Duodenal mucosa (tissue), 2 donors: ENCODE data around the gene UBAP2.
"Not testable (repeated sequence)": the region's sequence is repeated elsewhere in the genome, so short reads cannot be mapped to it uniquely, and the experiment has no call there.

Source experiments
- H3K27ac ChIP-seq: one replicate; pipeline ENCODE4 v1.7.0; 2013; ENCODE audit warnings: low read depth, low read length
- H3K27me3 ChIP-seq, 2 donors: one replicate each; pipeline ENCODE4 v1.7.0; 2013; ENCODE audit warnings: low read length in 2 of 2, control low read depth in 1 of 2; ENCODE audit not compliant: insufficient read depth in 2 of 2, control insufficient read depth in 1 of 2
- H3K36me3 ChIP-seq, 2 donors: one replicate each; pipeline ENCODE4 v1.7.0; 2013; ENCODE audit warnings: low read length in 2 of 2, control low read depth in 1 of 2; ENCODE audit not compliant: insufficient read depth in 2 of 2, control insufficient read depth in 1 of 2
- H3K4me1 ChIP-seq, 2 donors: one replicate each; pipeline ENCODE4 v1.7.0; 2013; ENCODE audit warnings: low read length in 2 of 2, control low read depth in 1 of 2; ENCODE audit not compliant: insufficient read depth in 2 of 2, control insufficient read depth in 1 of 2
- H3K4me3 ChIP-seq, 2 donors: one replicate each; pipeline ENCODE4 v1.7.0; 2013; ENCODE audit warnings: low read length in 2 of 2, low read depth in 1 of 2
- H3K9ac ChIP-seq, 2 donors: one replicate each; pipeline ENCODE4 v1.7.0; 2013; ENCODE audit warnings: low read length in 2 of 2, low read depth in 1 of 2
- H3K9me3 ChIP-seq, 2 donors: one replicate each; pipeline ENCODE4 v1.7.0; 2013; ENCODE audit warnings: low read length in 2 of 2, control low read depth in 1 of 2; ENCODE audit not compliant: control insufficient read depth in 1 of 2

Gene UBAP2

DNA sequence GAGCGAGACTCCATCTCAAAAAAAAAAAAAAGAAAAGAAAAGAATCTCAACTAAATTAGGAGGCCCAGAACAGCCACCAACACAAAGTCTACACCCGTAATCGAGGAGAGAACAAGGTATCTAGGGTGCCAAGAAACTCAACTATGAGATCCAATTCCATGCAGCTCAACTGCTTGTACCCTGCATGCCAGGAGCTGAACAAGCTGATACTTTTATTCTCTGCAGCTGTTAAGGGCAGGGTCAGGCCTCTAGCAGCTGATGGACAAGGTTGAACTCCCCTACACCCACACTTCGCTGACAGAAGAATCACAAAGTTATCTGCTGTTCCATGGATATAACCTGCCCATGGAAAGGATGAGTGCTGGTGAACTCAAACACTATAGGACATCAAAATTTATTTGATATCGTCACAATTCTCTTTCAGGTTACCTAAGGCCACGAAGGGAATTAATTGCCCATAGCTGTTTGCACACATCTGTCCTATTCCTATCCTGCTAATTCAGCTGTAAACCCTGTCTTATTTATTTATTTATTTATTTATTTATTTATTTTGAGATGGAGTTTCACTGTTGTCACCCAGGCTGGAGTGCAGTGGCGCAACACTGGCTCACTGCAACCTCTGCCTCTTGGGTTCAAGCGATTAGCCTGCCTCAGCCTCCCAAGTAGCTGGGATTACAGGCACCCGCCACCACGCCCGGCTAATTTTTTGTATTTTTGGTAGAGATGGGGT is 20.7 kb downstream of the UBAP2 start:
- Histone ChIP-seq H3K4me1 (no peaks in the 10 kb centered on the region), H3K27me3 (no peaks in the 10 kb centered on the region), H3K27ac (no peak overlapping the region), H3K36me3 (peaks cover 0 to 7% of the 10 kb centered on the region in 2 donors), H3K4me3 (no peak overlapping the region), H3K9me3 (no peaks in the 10 kb centered on the region), H3K9ac (no peak overlapping the region)

- Histone ChIP-seq H3K9me3 (no peaks in the 10 kb centered on the region), H3K27me3 (no peaks in the 10 kb centered on the region), H3K27ac (no peak overlapping the region), H3K36me3 (peaks cover 0 to 7% of the 10 kb centered on the region in 2 donors), H3K4me3 (no peak overlapping the region), H3K4me1 (no peaks in the 10 kb centered on the region), H3K9ac (no peak overlapping the region)
These were observed 22.9 kb downstream of the UBAP2 start for GRCh38 chr9:34025811-34026210.

- H3K9ac ChIP-seq = no peak overlapping the region
- H3K9me3 ChIP-seq = no peaks in the 10 kb centered on the region
- H3K36me3 ChIP-seq = peaks cover 0 to 7% of the 10 kb centered on the region in 2 donors
- H3K27ac ChIP-seq = no peak overlapping the region
- H3K27me3 ChIP-seq = no peaks in the 10 kb centered on the region
- H3K4me1 ChIP-seq = no peaks in the 10 kb centered on the region
- H3K4me3 ChIP-seq = no peak overlapping the region
These were observed 23.6 kb downstream of the UBAP2 start for GRCh38 chr9:34025062-34025461.

DNA sequence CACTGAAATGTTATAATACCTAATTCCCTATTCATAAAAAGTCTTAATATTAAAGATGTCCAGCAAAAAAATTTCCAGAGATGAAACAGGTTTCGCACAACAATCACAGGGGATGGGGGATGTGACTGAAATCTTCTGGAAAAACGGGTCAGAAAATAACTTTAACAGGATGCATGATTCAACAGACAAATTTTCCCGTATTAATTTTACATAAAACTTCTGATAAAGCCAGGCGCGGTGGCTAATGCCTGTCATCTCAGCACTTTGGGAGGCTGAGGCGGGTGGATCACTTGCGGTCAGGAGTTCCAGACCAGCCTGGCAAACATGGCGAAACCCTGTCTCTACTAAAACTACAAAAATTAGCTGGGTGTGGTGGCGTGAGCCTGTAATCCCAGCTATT is 24.2 kb downstream of the UBAP2 start:
- not testable (repeated sequence) for H3K9me3 ChIP-seq, H3K27ac ChIP-seq

DNA sequence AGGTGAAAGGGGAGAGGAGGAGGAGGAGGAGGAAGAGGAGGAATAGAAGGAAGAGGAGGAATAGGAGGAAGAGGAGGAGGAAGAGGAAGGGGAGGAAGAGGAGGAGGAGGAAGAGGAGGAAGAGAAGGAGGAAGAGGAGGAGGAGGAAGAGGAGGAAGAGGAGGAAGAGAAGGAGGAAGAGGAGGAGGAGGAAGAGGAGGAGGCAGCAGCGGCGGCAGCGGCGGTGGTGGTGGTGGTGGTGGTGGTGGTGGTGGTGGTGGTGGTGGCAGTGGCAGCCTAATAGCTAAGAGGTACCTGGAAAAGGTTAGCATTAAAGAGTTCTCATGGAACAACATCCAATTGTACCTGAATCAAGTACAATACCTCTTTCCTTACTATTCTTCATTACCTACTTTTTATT is 32.5 kb downstream of the UBAP2 start:
- peaks cover 4 to 16% of the 10 kb centered on the region in 2 donors for H3K36me3 ChIP-seq
- H3K9me3 ChIP-seq = no peaks in the 10 kb centered on the region
- H3K27me3 ChIP-seq = no peaks in the 10 kb centered on the region
- H3K4me3 ChIP-seq = no peak overlapping the region
- H3K27ac ChIP-seq = no peak overlapping the region
- no peak overlapping the region for H3K9ac ChIP-seq
- no peaks in the 10 kb centered on the region for H3K4me1 ChIP-seq

More for the DNA sequence above, 24.2 kb downstream of the UBAP2 start:
- not testable (repeated sequence) for H3K4me1 ChIP-seq, H3K27me3 ChIP-seq, H3K4me3 ChIP-seq, H3K36me3 ChIP-seq, H3K9ac ChIP-seq

GRCh38 chr9:34010979-34011378 is 37.7 kb downstream of the UBAP2 start:
- Histone ChIP-seq H3K36me3 (peaks cover 0 to 21% of the 10 kb centered on the region in 2 donors), H3K4me1 (no peaks in the 10 kb centered on the region), H3K9me3 (no peaks in the 10 kb centered on the region), H3K9ac (no peak overlapping the region), H3K4me3 (no peak overlapping the region), H3K27ac (no peak overlapping the region), H3K27me3 (no peaks in the 10 kb centered on the region)

- peaks cover 6 to 13% of the 10 kb centered on the region in 2 donors for H3K36me3 ChIP-seq
- H3K27ac ChIP-seq = no peak overlapping the region
- H3K9me3 ChIP-seq = no peaks in the 10 kb centered on the region
- no peaks in the 10 kb centered on the region for H3K27me3 ChIP-seq
- H3K9ac ChIP-seq = no peak overlapping the region
- H3K4me1 ChIP-seq = no peaks in the 10 kb centered on the region
- H3K4me3 ChIP-seq = no peak overlapping the region
These were observed 46.7 kb downstream of the UBAP2 start for GRCh38 chr9:34001951-34002350.

DNA sequence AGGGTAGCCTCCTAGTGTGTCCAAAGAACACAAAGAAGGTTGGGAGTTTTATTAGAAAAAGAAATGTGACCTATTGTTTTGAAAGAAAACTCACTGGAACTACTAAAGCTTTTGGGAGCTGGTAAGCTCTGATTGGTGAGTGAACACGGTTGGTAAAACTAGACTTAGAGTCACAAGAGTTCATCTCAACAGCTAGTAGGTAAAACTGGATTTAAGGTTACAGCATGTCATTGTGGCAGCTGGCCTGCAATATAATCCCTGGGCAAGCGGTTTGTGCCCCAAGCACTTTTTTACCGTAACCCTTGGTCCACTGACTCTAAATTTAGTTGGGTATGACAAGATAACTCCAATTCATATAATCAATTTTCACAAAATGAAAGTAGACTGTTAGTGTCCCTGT is 47.4 kb downstream of the UBAP2 start:
- no peak overlapping the region for H3K27ac ChIP-seq
- no peak overlapping the region for H3K4me3 ChIP-seq
- H3K4me1 ChIP-seq = no peaks in the 10 kb centered on the region
- peaks cover 6 to 18% of the 10 kb centered on the region in 2 donors for H3K36me3 ChIP-seq
- H3K9me3 ChIP-seq = no peaks in the 10 kb centered on the region
- no peaks in the 10 kb centered on the region for H3K27me3 ChIP-seq
- H3K9ac ChIP-seq = no peak overlapping the region

DNA sequence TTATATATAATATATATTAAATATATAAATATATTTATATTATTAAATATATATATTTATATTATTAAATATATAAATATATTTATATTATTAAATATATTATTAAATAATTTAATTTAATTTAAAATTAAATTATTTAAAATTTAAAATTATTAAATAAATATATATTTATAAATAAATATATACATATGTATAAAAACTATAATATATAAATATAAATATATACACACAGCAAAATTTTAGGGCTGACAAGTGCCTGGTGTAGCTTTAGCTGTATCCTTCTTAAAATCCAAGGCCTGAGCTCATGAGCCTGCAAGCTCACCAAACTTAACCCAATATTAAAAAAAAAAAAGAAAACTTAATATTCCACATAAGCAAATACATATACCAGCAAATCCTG is 53.2 kb downstream of the UBAP2 start:
- Histone ChIP-seq H3K27ac (no peak overlapping the region), H3K4me1 (no peaks in the 10 kb centered on the region), H3K27me3 (no peaks in the 10 kb centered on the region), H3K9ac (no peak overlapping the region), H3K4me3 (no peak overlapping the region), H3K36me3 (peaks cover 11 to 20% of the 10 kb centered on the region in 2 donors), H3K9me3 (no peaks in the 10 kb centered on the region)

- no peaks in the 10 kb centered on the region for H3K9me3 ChIP-seq
- peaks cover 11 to 25% of the 10 kb centered on the region in 2 donors for H3K36me3 ChIP-seq
- no peaks in the 10 kb centered on the region for H3K27me3 ChIP-seq
- no peak overlapping the region for H3K4me3 ChIP-seq
- no peak overlapping the region for H3K27ac ChIP-seq
- no peaks in the 10 kb centered on the region for H3K4me1 ChIP-seq
- no peak overlapping the region for H3K9ac ChIP-seq
These were observed 55.6 kb downstream of the UBAP2 start for GRCh38 chr9:33993104-33993503.
